Measurements from ENCODE around the gene P2RX6.

GRCh38 chr22:21073023-21073422, 58.1 kb downstream of the P2RX6 start:
- no peak for TF ChIP-seq EZH2 (IDR thresholded peaks at IDR 0.05; ENCODE audit: insufficient read depth, poor library complexity, severe bottlenecking)
- no peak for TF ChIP-seq EZH2phosphoT487 (IDR thresholded peaks at IDR 0.05; ENCODE audit: insufficient read depth, low read depth)
